ENCODE results near the gene UGCG.

Gene UGCG

GRCh38 chr9:111983484-111983908 is 86.9 kb downstream of the UGCG start:
- Histone ChIP-seq H3K36me3 (no peaks in the 10 kb centered on the region), H3K9me3 (no peaks in the 10 kb centered on the region), H3K4me1 (ENCODE audit: control insufficient read depth in 1 of 2, insufficient read depth in 1 of 2, low read depth in 1 of 2, low read length in 1 of 2) (no peaks in the 10 kb centered on the region), H3K27ac (no peak overlapping the region), H3K4me3 (ENCODE audit: low read depth in 1 of 2, low read length in 1 of 2) (no peak overlapping the region), H3K27me3 (no peaks in the 10 kb centered on the region)
- TF ChIP-seq CTCF (IDR thresholded peaks at IDR 0.05), result no peak

- Histone ChIP-seq H3K27me3 (no peaks in the 10 kb centered on the region), H3K36me3 (no peaks in the 10 kb centered on the region), H3K9me3 (no peaks in the 10 kb centered on the region), H3K4me1 (ENCODE audit: control insufficient read depth in 1 of 2, insufficient read depth in 1 of 2, low read depth in 1 of 2, low read length in 1 of 2) (no peaks in the 10 kb centered on the region), H3K4me3 (ENCODE audit: low read depth in 1 of 2, low read length in 1 of 2) (no peak overlapping the region), H3K27ac (no peak overlapping the region)
- TF ChIP-seq CTCF (IDR thresholded peaks at IDR 0.05), result no peak
Measured at GRCh38 chr9:111984086-111984802, 87.6 kb downstream of the UGCG start.

Measured in neutrophil (primary cell).